K562 (cell line): Measurements from ENCODE around the gene HCN3. TPM values are rescaled to one million over a fixed set of nuclear protein-coding genes. Genes with fewer than 3 reads are reported as not detected.

Source experiments
- CREB5 ChIP-seq: fragments of 250-450 bp; sonication (Bioruptor Pico); IDR thresholded peaks from 2 replicates; pipeline ENCODE4 v1.5.0; 2020; ENCODE audit warnings: mild to moderate bottlenecking
- ESRRA ChIP-seq: fragments of 450-650 bp; IDR thresholded peaks from 2 replicates; pipeline ENCODE4 v1.6.1; 2014; ENCODE audit warnings: low read depth, mild to moderate bottlenecking, moderate library complexity, borderline replicate concordance
- HDAC3 ChIP-seq: fragments of 450-650 bp; IDR thresholded peaks from 2 replicates; pipeline ENCODE4 v1.6.1; 2018; ENCODE audit warnings: borderline replicate concordance, mild to moderate bottlenecking, moderate library complexity; ENCODE audit not compliant: partially characterized antibody
- LEF1 ChIP-seq: fragments of 450-650 bp; IDR thresholded peaks from 2 replicates; pipeline ENCODE4 v1.6.1; 2016; ENCODE audit warnings: mild to moderate bottlenecking
- OTX1 ChIP-seq: fragments of 450-650 bp; formaldehyde crosslinking; IDR thresholded peaks from 2 replicates; pipeline ENCODE4 v1.4.0; 2022; ENCODE audit warnings: mild to moderate bottlenecking
- PATZ1 ChIP-seq: fragments of 250-450 bp; sonication (Bioruptor Pico); IDR thresholded peaks from 2 replicates; pipeline ENCODE4 v1.5.0; 2020; ENCODE audit warnings: mild to moderate bottlenecking, borderline replicate concordance
- POLR3G ChIP-seq: IDR thresholded peaks from 2 replicates; pipeline ENCODE4 v1.6.1; 2011; ENCODE audit not compliant: insufficient read length, insufficient replicate concordance; ENCODE audit errors: extremely low read depth
- RBM15 ChIP-seq: fragments of 200-400 bp; formaldehyde crosslinking; IDR thresholded peaks from 2 replicates; pipeline ENCODE4 v1.6.1; 2018; ENCODE audit warnings: mild to moderate bottlenecking, low read length, moderate library complexity; ENCODE audit not compliant: insufficient read depth
- TOE1 ChIP-seq, 2 experiments: fragments of 450-650 bp in 1 of 2; sonication (generic) in 1 of 2; formaldehyde crosslinking in 1 of 2; IDR thresholded peaks; 2 replicates each; pipeline versions ENCODE4 v1.7.1 to v1.8.0; 2016 to 2022; ENCODE audit warnings: borderline replicate concordance in 2 of 2, mild to moderate bottlenecking in 2 of 2, antibody characterized with exemption in 1 of 2, inconsistent platforms in 1 of 2, low read depth in 1 of 2, missing genetic modification reagents in 1 of 2, moderate library complexity in 1 of 2
- ZBTB5 ChIP-seq: fragments of 450-650 bp; IDR thresholded peaks from 2 replicates; pipeline ENCODE4 v1.6.1; 2017; ENCODE audit warnings: antibody characterized with exemption
- ZNF217 ChIP-seq: sonication (generic); formaldehyde crosslinking; IDR thresholded peaks from 2 replicates; pipeline ENCODE4 v1.8.0; 2022; ENCODE audit warnings: mild to moderate bottlenecking, missing genetic modification reagents
- polyA plus RNA-seq, 8 experiments: library from polyadenylated mRNA; depleted of rRNA in 4 of 8; stranded (reverse) in 5 of 8; unstranded in 3 of 8; fragments of >200 nt; fragmentation: Nextera tagmentation in 2 of 8; fragmentation: Illumina TruSeq in 1 of 8; extraction: Ambion mirVana in 2 of 8; extraction: Trizol in 1 of 8; gene quantifications; 2 replicates each; pipeline versions ENCODE4 v1.2.1 to v1.2.3, GENCODE V29; 2011 to 2014; ENCODE audit warnings: inconsistent platforms in 1 of 8, missing spikeins in 1 of 8
- total RNA-seq, 7 experiments: library from RNA; depleted of rRNA in 6 of 7; stranded (reverse); fragments of >200 nt in 6 of 7; fragmentation: Illumina TruSeq in 2 of 7; extraction: Trizol in 2 of 7; gene quantifications; 2 replicates each; pipeline versions ENCODE4 v1.2.1 to v1.2.3, GENCODE V29; 2011 to 2021; ENCODE audit warnings: low replicate concordance in 1 of 7

Gene HCN3
- total and polyA plus RNA-seq, 9 of the 15 experiments (the other 6 are each of a cell fraction or from before 2014, with no cell fraction given), result 0.91 to 9.7 (median 3.9) TPM

- no peak for TF ChIP-seq ZBTB5
- no peak for TF ChIP-seq RBM15
- TF ChIP-seq LEF1, result no peak
- TF ChIP-seq PATZ1 (CRISPR knock-in tag), result no peak
- peak; percentile 55; the same call in 1 of the 2 replicates for TF ChIP-seq TOE1 (IDR thresholded peaks at IDR 0.05; ENCODE audit: borderline replicate concordance)
- no peak for TF ChIP-seq TOE1 (CRISPR knock-in tag; IDR thresholded peaks at IDR 0.05; ENCODE audit: borderline replicate concordance, low read depth)
- TF ChIP-seq ESRRA, result peak; percentile 37; the same call in 1 of the 2 replicates
- TF ChIP-seq CREB5, result no peak
- no peak for TF ChIP-seq ZNF217 (CRISPR knock-in tag)
- no peak for TF ChIP-seq OTX1 (CRISPR knock-in tag)
- no peak for TF ChIP-seq HDAC3
- no peak for TF ChIP-seq POLR3G
These were observed 21.8 kb upstream of the HCN3 start, which contains the start of gene ENTREP3 (continued) for GRCh38 chr1:155255243-155256007.
